GM12801 (cell line): ENCODE results near the gene BCL6B.

Experiments
- TF ChIP-seq, protein P1 (sequence below): IDR thresholded peaks from one replicate; pipeline ENCODE4 v1.5.1; 2011; ENCODE audit warnings: control low read depth; ENCODE audit not compliant: insufficient read length; ENCODE audit errors: extremely low read depth

The BCL6B gene

DNA sequence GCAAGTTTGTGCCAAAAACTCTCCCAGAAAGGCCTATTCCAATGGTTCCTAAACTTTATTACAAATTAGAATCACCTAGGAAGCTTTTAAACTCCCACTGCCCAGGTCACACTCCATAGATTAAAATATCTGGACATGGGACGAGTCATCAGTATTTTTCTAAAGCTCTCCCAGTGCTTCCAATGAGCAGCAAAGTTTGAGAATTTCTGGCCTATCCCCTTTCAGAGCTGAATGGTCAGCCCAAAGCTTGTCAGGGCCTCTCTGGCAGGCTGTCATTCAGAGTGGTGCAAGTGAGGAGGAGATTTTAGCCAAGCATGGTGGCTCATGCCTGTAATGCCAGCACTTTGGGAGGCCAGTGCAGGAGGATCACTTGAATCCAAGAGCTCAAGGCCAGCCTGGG is 2.4 kb downstream of the BCL6B start:
- TF ChIP-seq, protein P1, sequence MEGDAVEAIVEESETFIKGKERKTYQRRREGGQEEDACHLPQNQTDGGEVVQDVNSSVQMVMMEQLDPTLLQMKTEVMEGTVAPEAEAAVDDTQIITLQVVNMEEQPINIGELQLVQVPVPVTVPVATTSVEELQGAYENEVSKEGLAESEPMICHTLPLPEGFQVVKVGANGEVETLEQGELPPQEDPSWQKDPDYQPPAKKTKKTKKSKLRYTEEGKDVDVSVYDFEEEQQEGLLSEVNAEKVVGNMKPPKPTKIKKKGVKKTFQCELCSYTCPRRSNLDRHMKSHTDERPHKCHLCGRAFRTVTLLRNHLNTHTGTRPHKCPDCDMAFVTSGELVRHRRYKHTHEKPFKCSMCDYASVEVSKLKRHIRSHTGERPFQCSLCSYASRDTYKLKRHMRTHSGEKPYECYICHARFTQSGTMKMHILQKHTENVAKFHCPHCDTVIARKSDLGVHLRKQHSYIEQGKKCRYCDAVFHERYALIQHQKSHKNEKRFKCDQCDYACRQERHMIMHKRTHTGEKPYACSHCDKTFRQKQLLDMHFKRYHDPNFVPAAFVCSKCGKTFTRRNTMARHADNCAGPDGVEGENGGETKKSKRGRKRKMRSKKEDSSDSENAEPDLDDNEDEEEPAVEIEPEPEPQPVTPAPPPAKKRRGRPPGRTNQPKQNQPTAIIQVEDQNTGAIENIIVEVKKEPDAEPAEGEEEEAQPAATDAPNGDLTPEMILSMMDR = no peak

DNA sequence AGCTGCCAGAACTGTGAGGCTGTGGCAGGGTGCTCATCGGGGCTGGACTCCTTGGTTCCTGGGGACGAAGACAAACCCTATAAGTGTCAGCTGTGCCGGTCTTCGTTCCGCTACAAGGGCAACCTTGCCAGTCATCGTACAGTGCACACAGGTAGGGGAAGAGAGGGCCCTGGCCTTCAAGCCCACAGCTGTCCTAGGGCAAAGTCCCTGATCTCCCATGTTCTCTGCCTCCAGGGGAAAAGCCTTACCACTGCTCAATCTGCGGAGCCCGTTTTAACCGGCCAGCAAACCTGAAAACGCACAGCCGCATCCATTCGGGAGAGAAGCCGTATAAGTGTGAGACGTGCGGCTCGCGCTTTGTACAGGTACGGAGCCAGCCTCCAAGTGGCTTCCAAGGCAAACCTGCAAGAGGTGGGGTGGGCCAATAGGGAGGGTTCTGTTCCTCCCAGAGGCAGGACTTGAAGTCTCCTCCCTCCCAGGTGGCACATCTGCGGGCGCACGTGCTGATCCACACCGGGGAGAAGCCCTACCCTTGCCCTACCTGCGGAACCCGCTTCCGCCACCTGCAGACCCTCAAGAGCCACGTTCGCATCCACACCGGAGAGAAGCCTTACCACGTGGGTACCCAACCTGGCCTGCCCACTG is 3.7 kb downstream of the BCL6B start:
- TF ChIP-seq, protein P1 = no peak

GRCh38 chr17:7027335-7027734 is 4.5 kb downstream of the BCL6B start:
- TF ChIP-seq, protein P1 = no peak

GRCh38 chr17:7029096-7029495 is 6.2 kb downstream of the BCL6B start:
- TF ChIP-seq, protein P1 = no peak

DNA sequence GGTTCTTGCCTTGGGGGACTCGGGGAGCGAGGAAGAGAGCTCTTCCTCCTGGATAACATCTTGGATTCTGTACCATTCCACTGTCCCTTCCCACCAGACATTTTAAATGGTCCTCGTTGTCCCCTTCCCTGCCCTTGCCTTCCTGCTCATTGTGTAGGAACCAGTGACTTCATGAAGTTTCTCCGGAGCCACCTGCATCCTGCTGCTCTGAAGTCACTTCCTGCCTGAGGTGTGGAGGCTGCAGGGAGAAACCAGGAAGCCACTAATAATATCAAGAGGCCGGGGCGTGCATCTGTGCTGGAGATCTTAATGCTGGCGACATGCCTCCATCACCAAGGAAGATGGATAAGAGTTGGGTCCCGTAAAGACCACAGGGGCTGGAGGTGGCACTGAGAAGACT is 6.8 kb downstream of the BCL6B start:
- TF ChIP-seq, protein P1 = no peak

DNA sequence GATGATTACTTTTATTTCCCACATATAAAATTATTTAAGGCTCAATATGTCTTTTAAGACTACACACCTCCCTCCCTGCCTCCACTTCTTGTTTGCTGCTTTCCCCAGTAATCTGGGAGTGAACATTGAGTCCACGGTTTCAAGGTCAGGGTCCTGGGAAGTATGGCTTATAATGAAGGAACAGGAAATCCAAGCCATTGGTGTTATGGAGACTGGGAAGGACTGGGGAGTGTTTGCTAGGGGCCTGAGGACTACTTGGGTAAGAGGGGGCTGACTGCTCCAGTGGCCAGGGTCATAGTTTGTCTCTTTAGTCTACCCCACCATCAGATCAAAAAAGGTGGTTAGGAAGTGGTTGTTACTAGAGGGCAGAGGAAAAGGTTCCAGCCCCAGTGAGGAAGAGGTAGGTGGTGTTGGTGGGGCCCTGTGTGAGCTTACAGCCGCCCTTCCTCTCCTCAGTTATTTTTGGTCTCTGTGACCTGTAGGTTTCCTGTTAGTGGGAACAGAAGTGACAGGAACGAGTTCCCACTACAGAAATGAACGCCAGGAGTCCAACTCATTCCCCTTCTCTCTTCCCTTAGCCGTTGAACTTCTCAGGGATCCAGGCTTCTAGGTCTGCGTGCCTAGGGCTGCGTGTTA is 12.2 kb downstream of the BCL6B start:
- TF ChIP-seq, protein P1 = no peak

DNA sequence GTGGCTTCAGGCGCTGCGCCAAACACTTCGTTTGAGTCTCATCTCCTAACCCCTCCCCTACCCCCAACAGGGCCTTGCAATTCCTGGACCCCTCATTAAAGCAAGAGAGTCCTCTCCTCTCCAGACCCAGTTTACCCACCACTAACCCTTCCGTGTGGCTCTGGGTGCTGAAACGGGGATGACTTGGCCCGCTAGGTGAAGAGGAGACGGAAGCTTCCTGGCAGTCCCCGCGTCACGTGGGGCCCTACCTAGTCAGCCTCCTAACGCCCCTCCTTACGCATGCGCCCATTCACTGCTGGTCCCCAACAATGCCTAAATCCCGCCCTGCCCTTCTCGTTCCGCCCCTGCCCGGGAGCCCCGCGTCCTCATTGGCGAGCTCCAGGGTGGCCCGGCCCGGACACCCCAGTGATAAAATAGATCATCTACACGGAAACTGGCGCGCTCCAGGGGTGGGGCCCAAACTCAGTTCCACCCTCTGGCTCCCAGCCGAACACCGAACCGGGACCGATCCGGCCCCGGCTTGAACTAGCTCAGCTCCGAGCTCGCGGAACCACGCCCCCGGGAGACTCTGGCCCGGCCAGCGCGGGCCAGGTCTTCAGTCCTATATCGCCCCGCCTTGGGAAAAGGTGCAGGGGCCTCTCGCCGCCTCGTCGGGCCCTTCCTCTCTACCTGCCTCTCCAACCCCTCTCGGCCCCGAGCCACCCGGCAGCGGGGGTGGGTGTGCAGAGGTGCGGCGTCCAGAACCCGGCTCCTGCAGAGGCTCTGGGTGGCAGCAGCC is 12.9 kb downstream of the BCL6B start, which contains the start of gene SLC16A13:
TSS of gene SLC16A13 (plus strand) at position 425 of the 778 bp plus-strand sequence. CDS start 368 bp downstream, outside the sequence.
- TF ChIP-seq, protein P1 = no peak
